ENCODE results near the gene ZDHHC14. TPM values are rescaled to one million over a fixed set of nuclear protein-coding genes. Genes with fewer than 3 reads are reported as not detected.

The ZDHHC14 gene
- total RNA-seq, 1 experiment from 2014 or later = 1.7 TPM

GRCh38 chr6:157333956-157334355 is 47.0 kb upstream of the ZDHHC14 start:
- Mint-ChIP-seq H3K27me3 (ENCODE audit: low read depth) (peaks cover 25% of the 10 kb centered on the region), H3K36me3 (ENCODE audit: insufficient read depth in 1 of 3, low read depth in 3 of 3) (no peaks in the 10 kb centered on the region), H3K4me3 (no peak overlapping the region), H3K9me3 (no peaks in the 10 kb centered on the region), H3K4me1 (no peaks in the 10 kb centered on the region), H3K27ac (no peak overlapping the region)
- H2AFZ ChIP-seq (ENCODE audit: low read length) = no peak overlapping the region
- no peak overlapping the region for H4K8ac ChIP-seq (replicated peaks; ENCODE audit: insufficient read length, low read depth, low read length)
- no peaks in the 10 kb centered on the region for H3K79me1 ChIP-seq (ENCODE audit: insufficient read depth, low read depth, low read length, poor library complexity, severe bottlenecking)
- H3K9ac ChIP-seq (ENCODE audit: extremely low read depth, insufficient read length, low read length) = no peak overlapping the region
- no peak overlapping the region for H3K14ac ChIP-seq (ENCODE audit: insufficient read depth, low read length)
- no peak overlapping the region for H4K91ac ChIP-seq (ENCODE audit: insufficient read length, low read depth, low read length)
- H2BK20ac ChIP-seq (ENCODE audit: low read depth, low read length, poor library complexity, severe bottlenecking) = no peak overlapping the region
- no peaks in the 10 kb centered on the region for H3K4me1 ChIP-seq (ENCODE audit: insufficient read depth, low read length)
- no peak overlapping the region for H3K18ac ChIP-seq (ENCODE audit: insufficient read length, low read depth, low read length)
- H3K23ac ChIP-seq (ENCODE audit: insufficient read length, low read depth, low read length) = no peak overlapping the region
- no peak overlapping the region for H3K4ac ChIP-seq (ENCODE audit: low read depth, low read length)
- H3T11ph ChIP-seq (ENCODE audit: low read length) = no peak overlapping the region
- no peak for DNase-seq
- H3K4me2 ChIP-seq (ENCODE audit: insufficient read depth, insufficient read length, low read length) = no peak overlapping the region
- H2BK5ac ChIP-seq (ENCODE audit: insufficient read length, low read length) = no peak overlapping the region
- no peak overlapping the region for H2AK5ac ChIP-seq (ENCODE audit: insufficient read length, low read length)
- no peak overlapping the region for H2BK12ac ChIP-seq (ENCODE audit: insufficient read length, low read depth, low read length)
- TF ChIP-seq, protein P1, sequence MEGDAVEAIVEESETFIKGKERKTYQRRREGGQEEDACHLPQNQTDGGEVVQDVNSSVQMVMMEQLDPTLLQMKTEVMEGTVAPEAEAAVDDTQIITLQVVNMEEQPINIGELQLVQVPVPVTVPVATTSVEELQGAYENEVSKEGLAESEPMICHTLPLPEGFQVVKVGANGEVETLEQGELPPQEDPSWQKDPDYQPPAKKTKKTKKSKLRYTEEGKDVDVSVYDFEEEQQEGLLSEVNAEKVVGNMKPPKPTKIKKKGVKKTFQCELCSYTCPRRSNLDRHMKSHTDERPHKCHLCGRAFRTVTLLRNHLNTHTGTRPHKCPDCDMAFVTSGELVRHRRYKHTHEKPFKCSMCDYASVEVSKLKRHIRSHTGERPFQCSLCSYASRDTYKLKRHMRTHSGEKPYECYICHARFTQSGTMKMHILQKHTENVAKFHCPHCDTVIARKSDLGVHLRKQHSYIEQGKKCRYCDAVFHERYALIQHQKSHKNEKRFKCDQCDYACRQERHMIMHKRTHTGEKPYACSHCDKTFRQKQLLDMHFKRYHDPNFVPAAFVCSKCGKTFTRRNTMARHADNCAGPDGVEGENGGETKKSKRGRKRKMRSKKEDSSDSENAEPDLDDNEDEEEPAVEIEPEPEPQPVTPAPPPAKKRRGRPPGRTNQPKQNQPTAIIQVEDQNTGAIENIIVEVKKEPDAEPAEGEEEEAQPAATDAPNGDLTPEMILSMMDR (conservative IDR thresholded peaks at IDR 0.05) = no peak
- no peaks in the 10 kb centered on the region for H3K9me3 ChIP-seq (ENCODE audit: control insufficient read depth, low read depth, low read length)
- no peak overlapping the region for H3K27ac ChIP-seq (ENCODE audit: insufficient read length, low read depth, low read length)
- H3K27me3 ChIP-seq (ENCODE audit: insufficient read depth, low read length) = no peaks in the 10 kb centered on the region; the same call in 1 of the 2 replicates
- no peak overlapping the region for H3K56ac ChIP-seq (ENCODE audit: insufficient read length, low read depth, low read length)
- H3K23me2 ChIP-seq (ENCODE audit: insufficient read length, low read depth, low read length, poor library complexity, severe bottlenecking) = no peaks in the 10 kb centered on the region
- no peak overlapping the region for H2BK120ac ChIP-seq (ENCODE audit: low read depth, low read length, poor library complexity, severe bottlenecking)
- no peak overlapping the region for H4K5ac ChIP-seq (ENCODE audit: insufficient read length, low read depth, low read length)
- H4K20me1 ChIP-seq (ENCODE audit: control insufficient read depth, insufficient read depth, insufficient read length) = no peaks in the 10 kb centered on the region
- no CpG with 5 or more reads among the region's 3 CpGs for WGBS (ENCODE audit: extremely low coverage, insufficient read length, low lambda C conversion rate)
- no peak overlapping the region for H2BK15ac ChIP-seq (ENCODE audit: low read depth, low read length)
- H3K79me2 ChIP-seq (ENCODE audit: insufficient read depth, low read length) = no peaks in the 10 kb centered on the region

Measured in H9 (cell line).